ENCODE data around the gene CIZ1. TPM values are rescaled to one million over a fixed set of nuclear protein-coding genes. Genes with fewer than 3 reads are reported as not detected.

CIZ1 gene
- total and polyA plus RNA-seq, 2 of the 13 experiments (the other 11 are each of a cell fraction or from before 2014, with no cell fraction given), result 30.6 to 50.3 TPM

DNA sequence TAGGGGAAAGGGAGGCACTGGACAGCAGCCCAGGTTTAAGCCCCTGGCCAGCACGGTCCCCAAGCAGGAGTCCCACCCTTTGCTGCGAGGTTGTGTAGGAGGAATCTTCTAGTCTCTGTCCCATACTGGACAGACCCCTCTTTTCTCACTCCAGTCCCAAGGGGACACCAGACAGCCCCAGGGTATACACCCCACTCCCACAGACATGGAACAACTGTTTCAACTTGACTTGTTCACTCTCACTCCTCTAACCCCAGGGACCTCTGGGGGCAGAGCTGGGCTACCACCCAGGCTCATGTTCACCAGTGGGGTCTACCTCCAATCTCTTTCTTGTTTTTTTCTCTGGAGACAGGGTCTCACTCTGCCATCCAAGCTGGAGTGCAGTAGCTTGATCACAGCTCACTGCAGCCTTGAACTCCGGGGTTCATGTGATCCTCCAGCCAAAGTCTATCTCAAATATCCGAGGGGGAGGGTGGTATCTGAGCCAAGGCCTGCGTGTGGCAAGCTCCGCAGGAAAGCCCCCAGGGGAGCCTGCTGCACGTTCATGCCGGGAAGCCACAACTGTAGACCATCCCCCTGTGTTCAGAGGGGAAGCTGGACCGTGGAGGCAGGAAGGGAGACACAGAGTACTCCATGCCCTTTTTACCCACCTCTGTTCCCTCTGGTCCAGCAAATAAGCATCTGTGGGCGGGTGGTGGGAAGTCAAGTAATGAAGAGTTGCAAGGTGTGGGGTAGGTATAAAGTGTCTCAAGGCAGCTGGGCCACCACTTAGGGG lies 65.6 kb downstream of the CIZ1 start (continued):
- TF ChIP-seq, protein P1, sequence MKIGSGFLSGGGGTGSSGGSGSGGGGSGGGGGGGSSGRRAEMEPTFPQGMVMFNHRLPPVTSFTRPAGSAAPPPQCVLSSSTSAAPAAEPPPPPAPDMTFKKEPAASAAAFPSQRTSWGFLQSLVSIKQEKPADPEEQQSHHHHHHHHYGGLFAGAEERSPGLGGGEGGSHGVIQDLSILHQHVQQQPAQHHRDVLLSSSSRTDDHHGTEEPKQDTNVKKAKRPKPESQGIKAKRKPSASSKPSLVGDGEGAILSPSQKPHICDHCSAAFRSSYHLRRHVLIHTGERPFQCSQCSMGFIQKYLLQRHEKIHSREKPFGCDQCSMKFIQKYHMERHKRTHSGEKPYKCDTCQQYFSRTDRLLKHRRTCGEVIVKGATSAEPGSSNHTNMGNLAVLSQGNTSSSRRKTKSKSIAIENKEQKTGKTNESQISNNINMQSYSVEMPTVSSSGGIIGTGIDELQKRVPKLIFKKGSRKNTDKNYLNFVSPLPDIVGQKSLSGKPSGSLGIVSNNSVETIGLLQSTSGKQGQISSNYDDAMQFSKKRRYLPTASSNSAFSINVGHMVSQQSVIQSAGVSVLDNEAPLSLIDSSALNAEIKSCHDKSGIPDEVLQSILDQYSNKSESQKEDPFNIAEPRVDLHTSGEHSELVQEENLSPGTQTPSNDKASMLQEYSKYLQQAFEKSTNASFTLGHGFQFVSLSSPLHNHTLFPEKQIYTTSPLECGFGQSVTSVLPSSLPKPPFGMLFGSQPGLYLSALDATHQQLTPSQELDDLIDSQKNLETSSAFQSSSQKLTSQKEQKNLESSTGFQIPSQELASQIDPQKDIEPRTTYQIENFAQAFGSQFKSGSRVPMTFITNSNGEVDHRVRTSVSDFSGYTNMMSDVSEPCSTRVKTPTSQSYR (CRISPR knock-in tag; IDR thresholded peaks at IDR 0.05; ENCODE audit: borderline replicate concordance), result peak; percentile 53; the same call in 1 of the 2 replicates
- TF ChIP-seq ZNF781 (CRISPR knock-in tag; IDR thresholded peaks at IDR 0.05; ENCODE audit: borderline replicate concordance, not compliant biosample characterization), result no peak
- no peak for TF ChIP-seq MXD4 (CRISPR knock-in tag; IDR thresholded peaks at IDR 0.05)
- TF ChIP-seq, protein P2, sequence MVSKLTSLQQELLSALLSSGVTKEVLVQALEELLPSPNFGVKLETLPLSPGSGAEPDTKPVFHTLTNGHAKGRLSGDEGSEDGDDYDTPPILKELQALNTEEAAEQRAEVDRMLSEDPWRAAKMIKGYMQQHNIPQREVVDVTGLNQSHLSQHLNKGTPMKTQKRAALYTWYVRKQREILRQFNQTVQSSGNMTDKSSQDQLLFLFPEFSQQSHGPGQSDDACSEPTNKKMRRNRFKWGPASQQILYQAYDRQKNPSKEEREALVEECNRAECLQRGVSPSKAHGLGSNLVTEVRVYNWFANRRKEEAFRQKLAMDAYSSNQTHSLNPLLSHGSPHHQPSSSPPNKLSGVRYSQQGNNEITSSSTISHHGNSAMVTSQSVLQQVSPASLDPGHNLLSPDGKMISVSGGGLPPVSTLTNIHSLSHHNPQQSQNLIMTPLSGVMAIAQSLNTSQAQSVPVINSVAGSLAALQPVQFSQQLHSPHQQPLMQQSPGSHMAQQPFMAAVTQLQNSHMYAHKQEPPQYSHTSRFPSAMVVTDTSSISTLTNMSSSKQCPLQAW (CRISPR knock-in tag; IDR thresholded peaks at IDR 0.05), result peak; percentile 44; the same call in 1 of the 2 replicates
- no peak for TF ChIP-seq ZNF547 (CRISPR knock-in tag; IDR thresholded peaks at IDR 0.05)
- TF ChIP-seq, protein P3, sequence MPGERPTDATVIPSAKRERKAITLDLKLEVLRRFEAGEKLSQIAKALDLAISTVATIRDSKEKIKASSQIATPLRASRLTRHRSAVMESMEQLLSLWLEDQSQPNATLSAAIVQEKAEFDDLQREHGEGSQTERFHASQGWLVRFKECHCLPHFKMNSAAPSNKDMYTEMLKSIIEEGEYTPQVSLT (CRISPR knock-in tag; IDR thresholded peaks at IDR 0.05; ENCODE audit: borderline replicate concordance, low read depth), result no peak
- TF ChIP-seq ETV5 (CRISPR knock-in tag; IDR thresholded peaks at IDR 0.05; ENCODE audit: borderline replicate concordance), result no peak
- TF ChIP-seq, protein P4, sequence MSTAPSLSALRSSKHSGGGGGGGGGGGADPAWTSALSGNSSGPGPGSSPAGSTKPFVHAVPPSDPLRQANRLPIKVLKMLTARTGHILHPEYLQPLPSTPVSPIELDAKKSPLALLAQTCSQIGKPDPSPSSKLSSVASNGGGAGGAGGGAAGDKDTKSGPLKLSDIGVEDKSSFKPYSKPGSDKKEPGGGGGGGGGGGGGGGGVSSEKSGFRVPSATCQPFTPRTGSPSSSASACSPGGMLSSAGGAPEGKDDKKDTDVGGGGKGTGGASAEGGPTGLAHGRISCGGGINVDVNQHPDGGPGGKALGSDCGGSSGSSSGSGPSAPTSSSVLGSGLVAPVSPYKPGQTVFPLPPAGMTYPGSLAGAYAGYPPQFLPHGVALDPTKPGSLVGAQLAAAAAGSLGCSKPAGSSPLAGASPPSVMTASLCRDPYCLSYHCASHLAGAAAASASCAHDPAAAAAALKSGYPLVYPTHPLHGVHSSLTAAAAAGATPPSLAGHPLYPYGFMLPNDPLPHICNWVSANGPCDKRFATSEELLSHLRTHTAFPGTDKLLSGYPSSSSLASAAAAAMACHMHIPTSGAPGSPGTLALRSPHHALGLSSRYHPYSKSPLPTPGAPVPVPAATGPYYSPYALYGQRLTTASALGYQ (CRISPR knock-in tag; IDR thresholded peaks at IDR 0.05), result no peak
- TF ChIP-seq ZSCAN25 (CRISPR knock-in tag; IDR thresholded peaks at IDR 0.05), result no peak
- peak; percentile 27; the same call in 1 of the 2 replicates for TF ChIP-seq NCOR1 (IDR thresholded peaks at IDR 0.05; ENCODE audit: borderline replicate concordance, low read length)
- TF ChIP-seq, protein P5, sequence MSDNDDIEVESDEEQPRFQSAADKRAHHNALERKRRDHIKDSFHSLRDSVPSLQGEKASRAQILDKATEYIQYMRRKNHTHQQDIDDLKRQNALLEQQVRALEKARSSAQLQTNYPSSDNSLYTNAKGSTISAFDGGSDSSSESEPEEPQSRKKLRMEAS (IDR thresholded peaks at IDR 0.05), result no peak
- TF ChIP-seq TSC22D2 (CRISPR knock-in tag; IDR thresholded peaks at IDR 0.05; ENCODE audit: borderline replicate concordance), result no peak
- no peak for TF ChIP-seq ZNF629 (CRISPR knock-in tag; conservative IDR thresholded peaks at IDR 0.05)
- TF ChIP-seq, protein P6, sequence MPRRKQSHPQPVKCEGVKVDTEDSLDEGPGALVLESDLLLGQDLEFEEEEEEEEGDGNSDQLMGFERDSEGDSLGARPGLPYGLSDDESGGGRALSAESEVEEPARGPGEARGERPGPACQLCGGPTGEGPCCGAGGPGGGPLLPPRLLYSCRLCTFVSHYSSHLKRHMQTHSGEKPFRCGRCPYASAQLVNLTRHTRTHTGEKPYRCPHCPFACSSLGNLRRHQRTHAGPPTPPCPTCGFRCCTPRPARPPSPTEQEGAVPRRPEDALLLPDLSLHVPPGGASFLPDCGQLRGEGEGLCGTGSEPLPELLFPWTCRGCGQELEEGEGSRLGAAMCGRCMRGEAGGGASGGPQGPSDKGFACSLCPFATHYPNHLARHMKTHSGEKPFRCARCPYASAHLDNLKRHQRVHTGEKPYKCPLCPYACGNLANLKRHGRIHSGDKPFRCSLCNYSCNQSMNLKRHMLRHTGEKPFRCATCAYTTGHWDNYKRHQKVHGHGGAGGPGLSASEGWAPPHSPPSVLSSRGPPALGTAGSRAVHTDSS (CRISPR knock-in tag; conservative IDR thresholded peaks at IDR 0.05), result no peak
- TF ChIP-seq ZMYM4 (CRISPR knock-in tag; IDR thresholded peaks at IDR 0.05), result no peak
- TF ChIP-seq, protein P7, sequence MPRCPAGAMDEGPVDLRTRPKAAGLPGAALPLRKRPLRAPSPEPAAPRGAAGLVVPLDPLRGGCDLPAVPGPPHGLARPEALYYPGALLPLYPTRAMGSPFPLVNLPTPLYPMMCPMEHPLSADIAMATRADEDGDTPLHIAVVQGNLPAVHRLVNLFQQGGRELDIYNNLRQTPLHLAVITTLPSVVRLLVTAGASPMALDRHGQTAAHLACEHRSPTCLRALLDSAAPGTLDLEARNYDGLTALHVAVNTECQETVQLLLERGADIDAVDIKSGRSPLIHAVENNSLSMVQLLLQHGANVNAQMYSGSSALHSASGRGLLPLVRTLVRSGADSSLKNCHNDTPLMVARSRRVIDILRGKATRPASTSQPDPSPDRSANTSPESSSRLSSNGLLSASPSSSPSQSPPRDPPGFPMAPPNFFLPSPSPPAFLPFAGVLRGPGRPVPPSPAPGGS (CRISPR knock-in tag; IDR thresholded peaks at IDR 0.05), result no peak
- TF ChIP-seq ZNF550 (CRISPR knock-in tag; IDR thresholded peaks at IDR 0.05; ENCODE audit: borderline replicate concordance), result no peak
- no peak for TF ChIP-seq KLF12 (CRISPR knock-in tag; IDR thresholded peaks at IDR 0.05; ENCODE audit: borderline replicate concordance)

All from HepG2 (cell line).